Renal cortical epithelial cell (primary cell): ENCODE results near the gene UBXN10. TPM values are rescaled to one million over a fixed set of nuclear protein-coding genes. Genes with fewer than 3 reads are reported as not detected.
"Not testable (repeated sequence)": the region's sequence is repeated elsewhere in the genome, so short reads cannot be mapped to it uniquely, and the experiment has no call there.

ENCODE experiments used
- DNase-seq: peaks from one replicate; pipeline ENCODE4 v3.0.0-alpha.2; 2011; ENCODE audit warnings: low read depth
- total RNA-seq: library from RNA; depleted of rRNA; stranded (reverse); fragments of >200 nt; gene quantifications from 2 replicates; pipeline ENCODE4 v1.2.3, GENCODE V29; 2014

The UBXN10 gene
- total RNA-seq, 1 donor from 2014 or later: 2.8 TPM

DNA sequence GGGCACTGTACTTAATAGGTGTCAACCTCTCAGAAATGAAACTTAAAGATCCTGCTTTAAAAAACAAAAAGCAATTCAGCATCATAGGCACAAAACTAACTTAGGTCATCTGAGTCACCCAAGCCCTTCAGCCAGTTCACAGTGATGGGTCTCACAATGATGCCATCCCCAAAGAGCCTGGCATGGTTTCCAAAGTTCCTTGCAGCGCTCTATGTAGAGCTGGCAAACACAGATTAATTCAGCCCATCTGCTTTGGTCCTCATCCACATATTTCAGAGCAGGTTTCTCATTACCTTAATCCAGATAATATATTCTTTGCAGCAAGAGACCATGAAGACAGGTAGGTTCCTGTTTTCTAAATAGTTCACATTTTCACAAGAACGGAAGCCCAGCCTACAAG, 15.1 kb downstream of the UBXN10 start:
- DNase-seq: no peak

DNA sequence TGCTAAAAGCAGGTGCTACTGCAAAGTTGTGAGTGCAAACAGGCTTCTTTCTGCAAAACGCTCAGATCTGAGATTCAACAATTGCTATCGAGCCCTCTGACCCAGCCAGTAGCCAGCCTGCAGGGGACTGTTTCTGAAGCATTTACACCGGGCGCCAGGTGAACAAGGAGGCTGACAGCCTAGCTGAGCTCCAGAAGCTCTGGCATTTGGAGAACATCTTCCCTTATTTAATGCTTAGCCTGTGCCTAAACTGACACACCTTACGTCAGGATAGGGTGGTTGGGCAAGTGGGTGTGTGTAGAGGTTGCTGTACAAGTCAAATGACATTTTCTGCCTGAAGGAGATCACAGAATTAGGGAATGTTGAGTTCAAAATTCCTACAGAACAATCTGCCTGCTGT, 16.3 kb downstream of the UBXN10 start:
- DNase-seq: no peak

DNA sequence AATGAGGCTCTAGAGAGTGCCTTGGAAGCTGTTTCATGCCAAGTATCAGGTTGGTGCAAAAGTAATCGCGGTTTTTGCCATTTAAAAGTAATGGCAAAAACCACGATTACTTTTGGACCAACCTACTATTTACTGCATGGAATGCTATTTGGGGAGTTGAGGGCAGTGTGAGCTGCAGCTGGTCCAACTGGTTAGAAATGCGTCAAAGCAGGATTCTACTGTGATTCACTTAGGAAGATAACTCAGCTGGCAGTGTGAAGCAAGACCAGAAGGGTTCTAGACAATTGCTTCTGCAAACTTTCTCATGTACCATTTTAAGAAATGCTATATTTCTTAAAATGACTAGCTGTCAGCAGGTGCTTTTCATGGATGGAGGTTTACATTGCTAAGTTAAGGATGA, 21.6 kb downstream of the UBXN10 start:
- no peak for DNase-seq

DNA sequence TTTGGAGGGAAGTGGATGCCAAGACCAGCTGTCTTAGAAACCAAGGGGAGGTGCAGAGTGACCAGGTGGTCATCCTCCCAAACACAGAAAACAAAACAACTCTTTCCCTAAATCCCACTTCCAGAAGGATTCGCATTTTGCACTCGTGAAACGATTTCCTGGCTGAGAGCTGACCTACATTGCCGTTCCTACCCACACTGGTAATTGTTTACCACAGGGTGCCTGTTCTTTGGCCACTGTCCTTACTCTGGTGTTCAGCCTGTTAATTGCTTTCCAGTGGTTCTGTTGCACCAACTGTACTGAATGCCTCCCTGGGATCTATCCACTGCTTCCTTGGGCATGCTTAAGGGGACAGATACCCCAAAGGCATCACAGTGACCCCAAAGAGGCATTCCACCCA, 23.6 kb downstream of the UBXN10 start:
- DNase-seq: no peak

DNA sequence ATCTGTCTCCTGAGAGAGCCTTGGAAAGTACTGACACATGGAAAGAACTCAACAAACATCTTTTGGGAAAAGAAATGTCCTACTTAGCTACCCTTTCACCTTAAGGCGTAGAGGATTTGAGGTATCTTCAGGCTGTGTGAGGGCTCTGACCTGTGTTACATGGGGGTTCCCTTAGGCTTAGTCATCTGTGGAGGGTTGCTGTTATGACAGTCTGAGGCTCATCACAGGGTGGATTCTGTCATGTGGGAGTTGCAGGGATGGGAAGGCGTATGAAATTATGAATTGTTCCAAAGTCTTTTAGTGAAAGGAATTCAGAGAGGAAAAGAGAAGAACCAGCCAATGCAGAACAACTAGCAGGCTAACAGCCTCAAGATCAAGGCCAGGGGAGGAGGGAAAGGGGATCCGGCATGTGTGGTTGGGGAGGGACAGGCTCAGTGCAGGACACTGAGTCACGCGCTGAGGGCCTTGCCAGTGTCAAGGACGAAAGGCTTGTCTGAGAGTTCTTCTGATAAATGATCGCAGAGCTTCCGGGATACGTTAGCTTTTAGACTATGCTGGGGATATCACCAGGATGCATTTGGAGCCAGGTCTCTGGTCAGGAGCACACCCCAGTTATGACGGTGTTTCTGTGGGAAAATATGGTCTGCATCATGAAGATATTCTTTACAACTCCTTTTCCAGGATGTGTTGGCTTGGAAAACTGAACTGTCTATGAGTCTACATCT, 25.0 kb downstream of the UBXN10 start:
- no peak for DNase-seq

DNA sequence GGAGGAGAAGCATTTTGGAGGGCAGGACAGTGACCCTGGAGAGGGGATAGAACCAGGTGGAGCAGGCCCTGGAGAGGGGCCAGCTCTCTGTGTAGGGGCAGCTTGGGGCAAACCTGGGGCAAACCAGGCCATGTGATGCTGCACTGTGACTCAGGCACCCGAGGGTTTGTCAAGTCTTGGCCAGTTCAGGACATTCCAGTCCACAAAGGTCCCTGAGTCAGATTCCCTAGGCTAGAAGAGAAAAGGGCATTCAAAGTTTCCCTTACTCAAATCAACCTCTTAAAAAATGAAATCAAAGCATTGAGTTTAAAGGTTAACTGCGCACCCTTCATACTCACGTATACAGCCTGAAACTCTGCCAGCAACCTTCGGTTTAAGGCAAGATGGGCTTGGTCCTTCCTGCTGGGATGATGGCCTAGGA, 25.6 kb downstream of the UBXN10 start:
- peak; percentile 95 for DNase-seq

DNA sequence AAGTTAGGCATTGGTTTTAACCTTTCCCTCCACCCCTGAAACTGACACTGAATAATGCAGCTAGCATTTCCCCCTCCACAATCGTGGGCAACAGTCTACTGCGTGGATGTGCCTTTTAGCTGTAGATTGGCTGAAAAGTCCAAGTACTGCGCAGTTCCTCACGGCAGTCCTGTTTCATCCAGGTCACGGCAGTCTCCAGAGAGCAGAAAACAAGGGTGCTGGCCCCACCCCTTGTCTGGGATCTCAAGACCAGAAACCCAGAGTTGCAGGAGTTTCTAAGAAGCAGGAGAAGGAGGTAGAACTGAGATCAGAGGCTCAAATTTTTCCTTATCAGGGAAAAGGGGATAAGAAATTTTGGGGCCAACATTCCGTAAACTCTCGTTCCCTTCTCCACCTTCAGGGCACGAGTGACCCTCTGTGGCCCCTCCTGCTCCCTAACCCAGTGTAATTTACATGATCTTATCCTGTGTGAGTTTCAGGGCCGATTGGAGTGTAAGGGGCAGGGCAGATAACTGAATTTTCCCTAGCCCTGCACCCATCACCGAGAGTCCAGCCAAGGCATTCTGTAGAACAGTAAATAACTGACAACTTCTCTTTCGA, 26.3 kb downstream of the UBXN10 start:
- no peak for DNase-seq

DNA sequence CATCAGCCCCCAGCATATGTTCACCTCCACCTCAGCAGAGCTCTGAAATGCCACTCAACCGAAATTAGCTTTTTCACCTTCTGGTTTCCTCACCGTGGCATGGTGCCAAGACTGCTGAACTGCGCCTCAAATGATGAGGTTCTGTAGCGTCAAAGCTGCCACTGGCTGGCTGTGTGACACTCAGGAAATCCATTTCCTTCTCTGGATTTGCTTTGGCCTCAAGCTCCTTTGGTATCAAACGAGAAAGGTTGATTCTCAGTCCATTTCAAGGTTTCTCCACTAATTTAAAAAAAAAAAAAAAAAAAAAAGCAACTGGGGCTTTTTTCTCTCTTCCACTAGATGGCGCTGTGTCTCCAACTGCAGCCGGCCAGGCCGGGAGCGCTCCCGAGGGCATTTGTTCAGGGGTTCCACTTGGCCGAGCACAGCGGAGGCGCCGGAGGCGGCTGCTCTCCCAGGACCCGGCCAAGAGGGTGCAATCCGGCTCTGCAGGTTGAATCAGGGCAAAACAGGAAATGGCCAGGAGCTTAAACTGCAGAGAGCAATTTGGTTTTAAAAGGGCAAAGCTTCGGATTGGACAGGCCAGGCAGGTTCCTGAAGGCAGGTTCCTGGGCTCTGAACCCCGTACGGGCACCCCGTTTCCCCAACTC, 26.9 kb downstream of the UBXN10 start:
- peak; percentile 91 for DNase-seq

DNA sequence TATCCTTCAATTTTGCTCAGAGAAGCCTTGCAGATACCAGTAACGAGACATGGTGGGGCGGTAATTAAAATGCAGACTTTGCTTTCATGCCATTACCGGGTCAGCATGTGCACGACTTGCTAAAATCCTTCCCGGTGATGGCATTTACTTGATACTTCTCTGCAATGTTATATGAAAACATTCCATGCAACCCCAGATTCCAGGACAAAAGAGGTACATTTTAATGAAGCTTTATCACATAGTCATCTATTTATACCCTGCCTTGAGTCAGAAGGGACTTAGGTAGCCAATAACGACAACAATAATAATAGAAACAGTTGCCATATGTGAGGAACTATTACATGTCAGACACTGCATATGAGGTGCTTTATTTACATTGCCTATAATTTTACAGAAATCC, 29.8 kb downstream of the UBXN10 start:
- DNase-seq: no peak

DNA sequence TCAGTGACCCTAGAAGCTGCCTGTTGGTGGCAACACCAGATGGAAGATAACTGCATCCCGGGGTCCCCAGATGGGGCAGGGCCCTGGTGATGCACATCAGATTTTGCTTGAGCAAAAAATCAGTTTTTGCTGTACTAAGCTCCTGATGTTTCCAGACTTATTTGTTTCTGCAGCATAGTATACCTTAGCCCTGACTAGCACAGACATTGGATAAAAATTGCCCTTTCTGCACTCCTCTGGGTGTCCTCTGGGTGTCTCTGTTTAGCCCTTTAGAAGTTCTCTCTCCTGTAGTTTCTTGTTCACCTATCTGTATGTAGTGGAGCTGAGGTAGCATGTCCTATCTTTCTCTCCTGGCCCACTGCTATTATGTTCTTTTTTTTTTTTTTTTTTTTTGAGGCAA, 30.7 kb downstream of the UBXN10 start:
- no peak for DNase-seq

DNA sequence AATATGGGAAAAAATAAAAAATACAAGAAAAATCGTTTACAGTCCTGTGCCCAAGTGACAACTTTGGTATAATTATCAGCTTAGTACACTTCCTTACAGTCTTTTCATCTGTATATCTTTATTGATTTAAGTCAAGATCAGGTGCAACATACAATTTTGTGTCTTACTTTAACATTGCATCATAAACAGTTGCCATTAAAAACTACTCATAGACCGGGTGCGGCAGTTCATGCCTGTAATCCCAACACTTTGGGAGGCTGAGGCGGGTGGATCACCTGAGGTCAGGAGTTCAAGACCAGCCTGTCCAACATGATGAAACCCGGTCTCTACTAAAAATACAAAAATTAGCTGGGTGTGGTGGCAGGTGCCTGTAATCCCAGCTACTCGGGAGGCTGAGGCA, 33.2 kb downstream of the UBXN10 start:
- not testable (repeated sequence) for DNase-seq

DNA sequence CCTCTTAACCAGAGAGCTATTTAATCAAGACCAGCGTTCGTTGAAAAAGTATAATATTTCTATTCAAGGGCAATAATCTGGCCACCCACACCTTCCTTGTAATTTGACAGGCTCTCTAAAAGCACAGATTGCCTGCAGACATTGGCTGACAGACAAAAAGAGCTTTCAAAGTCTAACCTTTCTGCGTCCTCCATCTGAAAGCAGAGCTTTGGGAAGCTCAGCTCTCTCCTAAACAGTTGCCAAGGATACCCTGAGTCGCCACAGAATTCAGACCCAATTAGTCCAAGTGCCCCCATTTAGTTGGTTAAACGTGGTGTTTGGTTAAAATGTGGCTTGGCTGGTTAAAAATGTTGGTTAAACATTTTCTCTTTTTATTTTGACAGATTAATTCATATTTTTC, 34.1 kb downstream of the UBXN10 start:
- DNase-seq: no peak

DNA sequence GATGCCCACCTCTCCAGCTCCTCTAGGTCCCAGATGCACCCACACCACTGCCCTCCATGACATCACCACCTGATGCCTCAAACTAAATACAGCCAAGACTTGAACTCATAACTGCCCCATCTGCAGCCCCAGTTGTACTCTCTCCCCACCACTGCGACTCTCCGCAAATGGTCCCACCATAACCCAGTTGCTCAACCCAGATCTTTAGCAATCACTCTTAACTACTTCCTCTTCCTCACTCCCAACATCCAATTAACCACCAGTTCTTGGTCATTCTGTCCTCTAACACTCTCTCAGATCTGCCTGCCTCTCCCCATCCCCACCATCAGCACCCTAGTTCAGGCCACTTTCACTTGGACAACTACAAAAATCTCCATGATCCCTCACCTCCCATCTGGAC, 37.2 kb downstream of the UBXN10 start:
- no peak for DNase-seq

DNA sequence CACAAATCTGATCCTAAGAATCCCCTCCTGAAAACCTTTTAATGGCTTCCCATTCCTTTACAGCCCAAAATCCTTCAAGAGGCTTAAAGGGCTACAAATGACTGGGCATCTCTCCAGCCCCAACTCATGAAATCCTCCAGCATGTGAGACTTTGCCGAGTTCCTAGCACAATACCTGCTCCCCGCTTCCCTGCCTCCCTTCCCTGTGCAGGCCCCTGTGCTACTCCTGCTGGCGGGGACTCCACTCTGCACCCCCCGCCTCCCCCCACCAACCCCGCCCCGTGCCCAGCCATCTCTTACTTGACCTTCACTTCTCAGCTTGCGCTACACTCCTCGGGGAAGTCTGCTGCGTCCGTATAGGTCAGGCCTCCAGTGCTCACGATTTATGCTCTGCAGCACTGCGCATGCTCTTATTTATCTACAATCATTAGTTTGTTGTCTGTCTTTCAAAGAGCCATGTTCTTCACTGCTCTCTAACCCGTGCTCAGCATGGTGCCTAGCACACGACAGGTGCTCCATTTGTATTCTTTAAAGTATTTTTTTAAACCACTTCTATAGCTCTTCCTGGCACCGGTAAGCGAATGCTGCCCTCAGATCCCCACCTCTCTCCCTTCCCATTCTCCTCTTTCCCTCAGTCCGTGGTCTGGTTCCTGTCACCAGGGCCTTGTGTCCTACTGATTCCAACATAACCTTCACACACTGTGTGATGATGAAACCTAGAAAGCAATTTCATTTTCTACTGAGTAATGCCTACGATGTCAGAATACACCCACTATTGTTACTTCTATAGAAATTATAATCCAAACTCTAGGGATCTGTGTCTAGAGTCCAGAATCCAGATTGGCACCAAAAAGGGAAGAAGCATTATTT, 37.9 kb downstream of the UBXN10 start:
- DNase-seq: no peak

DNA sequence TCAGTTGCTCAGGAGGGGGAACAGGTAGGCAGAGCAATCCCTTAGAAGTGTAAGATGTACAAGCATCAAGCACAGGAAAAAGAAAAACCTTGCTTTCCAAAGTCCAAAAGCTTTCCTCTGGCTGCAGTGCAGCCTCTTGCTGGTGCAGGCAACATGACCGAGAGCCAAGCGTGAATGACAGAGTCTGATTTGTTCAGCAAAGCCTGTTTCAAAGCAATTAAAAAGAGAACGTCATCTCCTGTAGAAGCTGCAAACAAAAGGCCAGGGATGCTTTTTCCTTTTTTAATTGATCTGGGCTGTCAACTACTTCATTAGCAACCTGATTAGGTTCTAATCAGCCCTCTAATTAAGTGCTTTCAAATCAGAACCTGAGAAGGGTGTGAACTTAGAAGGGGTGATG, 38.6 kb downstream of the UBXN10 start:
- no peak for DNase-seq

DNA sequence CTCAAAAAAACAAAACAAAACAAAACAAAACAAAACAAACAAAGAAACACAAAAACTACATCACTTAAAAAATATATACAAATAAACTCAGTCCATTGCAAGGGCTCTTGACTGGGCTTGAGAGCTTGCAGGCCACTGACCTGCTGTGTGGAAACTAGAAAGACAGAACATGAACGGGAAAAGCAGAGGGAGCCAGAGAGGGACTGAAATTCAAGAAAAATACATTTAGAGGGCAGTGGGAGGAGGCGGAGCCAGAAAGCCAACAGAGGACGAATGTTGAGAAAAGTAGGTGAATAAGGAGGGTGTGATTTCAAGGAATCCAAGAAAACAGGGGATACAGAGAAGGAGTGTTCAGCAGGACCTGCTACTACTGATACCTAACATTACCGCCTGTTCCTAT, 41.8 kb downstream of the UBXN10 start:
- DNase-seq: no peak

DNA sequence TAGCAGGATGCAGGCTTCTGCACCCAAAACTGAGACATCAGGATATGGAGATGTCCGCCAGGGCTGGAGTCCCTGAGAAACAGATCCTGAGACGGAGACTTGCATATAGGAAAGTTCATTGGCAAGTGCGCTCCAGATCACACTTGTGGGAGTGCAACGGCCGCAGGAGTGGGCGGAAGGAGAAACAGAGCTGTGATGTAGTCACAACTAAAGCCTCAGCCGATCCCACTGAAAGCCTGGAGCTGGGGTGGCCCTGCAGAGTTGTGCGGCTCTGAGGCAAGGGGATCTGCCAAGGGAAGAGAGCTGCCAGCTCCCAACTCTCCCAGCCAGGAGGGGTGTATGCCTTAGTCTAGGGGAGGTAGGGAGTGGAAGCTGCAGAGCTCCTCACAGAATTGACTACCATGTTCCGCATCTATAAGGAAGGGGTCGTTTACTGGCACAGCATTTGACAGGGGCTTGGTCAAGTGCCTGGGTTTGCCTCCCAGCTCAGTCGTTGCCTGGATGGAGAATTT, 42.5 kb downstream of the UBXN10 start:
- no peak for DNase-seq

DNA sequence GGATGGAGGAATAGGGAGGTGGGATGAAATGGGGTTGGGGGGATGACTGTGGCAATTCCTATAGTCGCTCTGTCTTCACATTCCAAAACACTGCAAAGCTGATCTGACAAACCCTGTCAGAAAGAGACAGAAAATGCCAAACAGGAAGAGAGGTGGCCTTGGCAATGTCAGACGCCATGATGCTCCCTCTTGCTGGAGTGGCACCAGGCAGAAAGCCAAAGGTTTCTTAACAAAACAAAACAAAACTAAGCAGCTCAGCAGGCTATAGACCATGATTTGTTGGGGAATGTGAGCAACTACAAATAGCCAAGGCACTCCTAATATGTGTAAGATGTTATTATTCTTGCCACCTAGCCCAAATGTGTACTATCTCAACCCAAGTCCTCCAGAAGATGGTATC, 43.3 kb downstream of the UBXN10 start:
- DNase-seq: no peak

DNA sequence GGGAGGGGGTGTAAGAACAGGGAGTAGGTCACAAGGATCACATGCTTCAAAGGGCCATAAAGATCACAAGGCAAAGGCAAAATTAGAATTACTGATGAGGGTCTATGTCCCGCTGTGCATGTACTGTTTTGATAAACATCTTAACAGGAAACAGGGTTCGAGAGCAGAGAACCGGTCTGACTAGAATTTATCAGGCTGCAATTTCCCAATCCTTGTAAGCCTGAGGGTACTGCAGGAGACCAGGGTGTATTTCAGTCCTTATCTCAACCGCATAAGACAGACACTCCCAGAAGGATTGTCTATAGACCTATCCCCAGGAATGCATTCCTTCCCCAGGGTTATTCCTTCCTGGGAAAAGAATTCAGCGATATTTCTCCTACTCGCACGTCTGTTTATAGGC, 46.7 kb downstream of the UBXN10 start:
- not testable (repeated sequence) for DNase-seq

DNA sequence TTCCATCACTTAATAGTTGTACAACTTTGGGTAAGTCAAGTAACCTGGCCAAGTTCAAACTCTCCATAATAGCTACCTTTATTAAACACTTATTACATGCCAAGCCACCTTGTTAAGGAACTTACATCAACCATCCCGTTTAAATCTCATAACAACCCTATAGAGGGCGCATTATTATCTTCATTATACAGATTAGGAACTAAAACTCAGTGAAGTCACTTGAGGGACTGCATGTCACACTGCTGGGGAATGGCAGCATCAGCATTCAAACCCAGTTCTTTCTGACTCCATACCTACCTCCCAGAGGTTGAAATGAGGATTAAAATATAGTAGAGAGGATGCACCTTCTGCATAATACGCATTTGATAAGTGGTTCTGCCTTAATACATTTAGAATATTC, 47.5 kb downstream of the UBXN10 start:
- DNase-seq: peak; percentile 34

DNA sequence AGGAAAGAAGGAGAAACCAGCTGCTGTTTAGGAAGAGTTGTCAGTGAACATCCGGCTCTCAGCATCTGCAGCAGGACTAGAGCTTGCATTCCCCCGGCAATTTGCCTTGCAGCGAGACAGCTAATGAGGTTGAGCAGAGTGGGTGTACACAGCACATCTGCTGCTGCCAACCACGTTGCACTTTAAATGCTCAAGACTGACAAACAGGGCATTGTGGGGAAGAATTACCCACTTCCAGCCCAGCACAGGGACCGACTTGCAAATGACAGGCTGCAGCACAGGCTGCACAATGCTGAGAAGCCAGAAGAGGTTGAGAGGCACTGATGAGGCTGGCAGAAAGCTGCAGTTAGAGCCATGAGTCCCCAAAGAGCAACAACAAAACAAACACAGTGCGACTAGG, 48.0 kb downstream of the UBXN10 start:
- DNase-seq: no peak
